Suprapubic skin (tissue), 4 donors: Measurements from ENCODE around the gene TMC7. TPM values are rescaled to one million over a fixed set of nuclear protein-coding genes. Genes with fewer than 3 reads are reported as not detected.

Source experiments
- DNase-seq, 2 donors: peaks; one replicate each; pipeline ENCODE4 v3.0.0-alpha.2; 2019; ENCODE audit warnings: low spot score in 2 of 2
- H3K27ac ChIP-seq: fragments of 200-600 bp; sonication (generic); one replicate; pipeline ENCODE4 v1.5.1; 2019
- H3K27me3 ChIP-seq: fragments of 200-600 bp; sonication (generic); one replicate; pipeline ENCODE4 v1.5.1; 2019
- H3K36me3 ChIP-seq: fragments of 200-600 bp; sonication (generic); one replicate; pipeline ENCODE4 v1.5.1; 2019
- H3K4me1 ChIP-seq: fragments of 200-600 bp; sonication (generic); one replicate; pipeline ENCODE4 v1.5.1; 2019
- H3K4me3 ChIP-seq: fragments of 200-600 bp; sonication (generic); one replicate; pipeline ENCODE4 v1.5.1; 2019; ENCODE audit warnings: mild to moderate bottlenecking
- H3K9me3 ChIP-seq: fragments of 200-600 bp; sonication (generic); one replicate; pipeline ENCODE4 v1.5.1; 2019
- EP300 ChIP-seq: sonication (generic); formaldehyde crosslinking; IDR thresholded peaks from one replicate; pipeline ENCODE4 v1.6.1; 2017; ENCODE audit warnings: antibody characterized with exemption
- POLR2A ChIP-seq, 2 donors: fragments of 450-650 bp; IDR thresholded peaks; one replicate each; pipeline ENCODE4 v1.6.1; 2017; ENCODE audit warnings: antibody characterized with exemption in 2 of 2, mild to moderate bottlenecking in 2 of 2, moderate library complexity in 2 of 2
- POLR2AphosphoS5 ChIP-seq, 3 donors: sonication (generic); formaldehyde crosslinking; IDR thresholded peaks; one replicate each; pipeline ENCODE4 v1.6.1; 2017; ENCODE audit warnings: antibody characterized with exemption in 3 of 3
- WGBS: methylation state at CpG from one replicate; pipeline ENCODE4 v1.1.5; 2018; 5-methylcytosine and 5-hydroxymethylcytosine counted together
- total RNA-seq, 4 donors: library from RNA; depleted of rRNA; stranded (reverse); fragments of >200 nt; gene quantifications; one replicate each; pipeline ENCODE4 v1.1.0, GENCODE V29; 2016
- TF ChIP-seq, protein P1 (sequence below), 2 donors: fragments of 200-600 bp in 1 of 2; fragments of 450-650 bp in 1 of 2; sonication (generic) in 1 of 2; IDR thresholded peaks; one replicate each; pipeline ENCODE4 v1.5.1; 2016 to 2019; ENCODE audit warnings: antibody characterized with exemption in 2 of 2, mild to moderate bottlenecking in 1 of 2, moderate library complexity in 1 of 2

The TMC7 gene
- total RNA-seq, 4 donors from 2014 or later: 0.52 to 2.7 (median 1.6) TPM

DNA sequence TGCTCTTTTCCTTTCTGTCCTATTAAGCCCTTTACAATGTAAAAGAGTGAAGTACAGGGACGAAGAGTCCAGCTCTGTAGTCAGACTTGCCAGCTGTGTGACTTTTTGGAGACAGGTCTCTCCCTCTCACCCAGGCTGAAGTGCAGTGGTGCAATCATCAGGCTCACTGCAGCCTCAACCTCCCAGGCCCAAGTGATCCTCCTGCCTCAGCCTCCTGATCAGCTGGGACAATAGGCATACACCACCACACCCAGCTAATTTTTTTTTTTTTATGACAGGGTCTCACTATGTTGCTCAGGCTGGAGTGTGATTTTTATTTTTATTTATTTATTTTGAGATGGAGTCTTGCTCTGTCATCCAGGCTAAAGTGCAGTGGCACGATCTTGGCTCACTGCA is 122.9 kb downstream of the TMC7 start:
- Histone ChIP-seq H3K4me1 (peaks cover 5% of the 10 kb centered on the region), H3K36me3 (no peaks in the 10 kb centered on the region), H3K27ac (no peak overlapping the region), H3K27me3 (no peaks in the 10 kb centered on the region), H3K9me3 (no peaks in the 10 kb centered on the region), H3K4me3 (no peak overlapping the region)
- 96% methylated on average over 2 of the region's 2 CpGs for WGBS
- TF ChIP-seq EP300: no peak
- TF ChIP-seq, protein P1, sequence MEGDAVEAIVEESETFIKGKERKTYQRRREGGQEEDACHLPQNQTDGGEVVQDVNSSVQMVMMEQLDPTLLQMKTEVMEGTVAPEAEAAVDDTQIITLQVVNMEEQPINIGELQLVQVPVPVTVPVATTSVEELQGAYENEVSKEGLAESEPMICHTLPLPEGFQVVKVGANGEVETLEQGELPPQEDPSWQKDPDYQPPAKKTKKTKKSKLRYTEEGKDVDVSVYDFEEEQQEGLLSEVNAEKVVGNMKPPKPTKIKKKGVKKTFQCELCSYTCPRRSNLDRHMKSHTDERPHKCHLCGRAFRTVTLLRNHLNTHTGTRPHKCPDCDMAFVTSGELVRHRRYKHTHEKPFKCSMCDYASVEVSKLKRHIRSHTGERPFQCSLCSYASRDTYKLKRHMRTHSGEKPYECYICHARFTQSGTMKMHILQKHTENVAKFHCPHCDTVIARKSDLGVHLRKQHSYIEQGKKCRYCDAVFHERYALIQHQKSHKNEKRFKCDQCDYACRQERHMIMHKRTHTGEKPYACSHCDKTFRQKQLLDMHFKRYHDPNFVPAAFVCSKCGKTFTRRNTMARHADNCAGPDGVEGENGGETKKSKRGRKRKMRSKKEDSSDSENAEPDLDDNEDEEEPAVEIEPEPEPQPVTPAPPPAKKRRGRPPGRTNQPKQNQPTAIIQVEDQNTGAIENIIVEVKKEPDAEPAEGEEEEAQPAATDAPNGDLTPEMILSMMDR (IDR thresholded peaks at IDR 0.05): no peak
- no peak for TF ChIP-seq POLR2AphosphoS5 (IDR thresholded peaks at IDR 0.05)
- no peak for TF ChIP-seq POLR2A (IDR thresholded peaks at IDR 0.05)
- DNase-seq: no peak

DNA sequence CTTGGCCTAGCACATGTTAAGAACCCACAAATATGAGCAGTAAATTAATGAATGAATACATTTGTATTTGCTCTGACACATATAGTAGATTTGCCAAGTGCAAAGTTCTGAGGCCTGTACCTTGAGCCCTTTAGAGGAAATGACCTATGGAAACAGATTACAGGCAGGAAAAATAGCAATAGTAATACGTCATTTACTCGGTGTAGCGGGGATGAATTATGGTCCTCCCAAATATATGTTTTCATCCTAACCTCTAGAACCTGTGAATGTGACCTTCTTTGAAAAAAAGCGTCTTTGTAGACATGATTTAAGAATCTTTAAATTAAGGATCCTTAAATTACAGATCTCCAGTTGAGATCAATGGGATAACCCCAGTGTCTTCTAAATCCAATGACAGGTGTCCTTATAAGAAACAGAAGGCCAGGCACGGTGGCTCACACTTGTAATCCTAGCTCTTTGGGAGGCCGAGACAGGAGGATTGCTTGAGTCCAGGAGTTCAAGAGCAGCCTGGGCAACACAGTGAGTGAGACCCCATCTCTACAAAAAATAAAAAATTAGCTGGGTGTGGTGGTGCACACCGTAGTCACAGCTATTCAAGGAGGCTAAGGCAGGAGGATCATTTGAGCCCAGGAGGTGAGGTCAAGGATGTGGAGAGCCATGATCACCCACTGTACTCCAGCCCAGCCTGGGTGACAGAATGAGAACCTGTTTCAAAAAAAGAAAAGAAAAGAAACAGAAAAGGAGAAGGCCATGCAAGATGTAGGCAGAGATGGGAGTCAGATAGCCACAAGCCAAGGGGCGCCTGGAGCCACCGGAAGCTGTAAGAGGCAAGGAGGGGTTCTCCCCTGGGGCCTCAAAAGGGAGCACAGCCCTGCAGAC is 124.9 kb downstream of the TMC7 start:
- 93% methylated on average over 9 of the region's 9 CpGs for WGBS
- H3K27ac ChIP-seq: no peak overlapping the region
- peaks cover 12% of the 10 kb centered on the region for H3K4me1 ChIP-seq
- TF ChIP-seq EP300 (no peak), POLR2AphosphoS5 (IDR thresholded peaks at IDR 0.05) (no peak), POLR2A (IDR thresholded peaks at IDR 0.05) (no peak)
- TF ChIP-seq, protein P1 (IDR thresholded peaks at IDR 0.05): no peak
- H3K4me3 ChIP-seq: no peak overlapping the region
- H3K36me3 ChIP-seq: no peaks in the 10 kb centered on the region
- no peaks in the 10 kb centered on the region for H3K27me3 ChIP-seq
- no peak for DNase-seq
- H3K9me3 ChIP-seq: no peaks in the 10 kb centered on the region

DNA sequence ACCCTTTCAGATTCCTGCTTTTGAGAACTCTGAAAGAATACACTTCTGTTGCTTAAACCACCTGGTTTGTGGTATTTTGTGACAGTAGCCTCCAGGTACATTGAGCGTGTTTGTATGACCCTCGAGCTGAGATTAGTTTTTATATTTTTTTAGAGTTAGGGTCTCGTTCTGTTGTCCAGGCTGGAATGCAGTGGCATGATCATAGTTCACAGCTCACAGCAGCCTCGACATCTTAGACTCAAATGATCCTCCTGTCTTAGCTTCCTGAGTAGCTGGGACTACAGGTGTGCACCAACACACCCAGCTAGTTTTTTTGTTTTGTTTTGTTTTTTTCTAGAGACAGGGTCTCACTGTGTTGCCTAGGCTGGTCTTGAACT is 125.5 kb downstream of the TMC7 start:
- no peak overlapping the region for H3K4me3 ChIP-seq
- H3K9me3 ChIP-seq: no peaks in the 10 kb centered on the region
- WGBS: 91% methylated on average over 4 of the region's 4 CpGs
- no peak overlapping the region for H3K27ac ChIP-seq
- H3K4me1 ChIP-seq: peaks cover 13% of the 10 kb centered on the region
- TF ChIP-seq EP300 (no peak), POLR2A (IDR thresholded peaks at IDR 0.05) (no peak), POLR2AphosphoS5 (IDR thresholded peaks at IDR 0.05) (no peak)
- TF ChIP-seq, protein P1 (IDR thresholded peaks at IDR 0.05): no peak
- no peak for DNase-seq
- no peaks in the 10 kb centered on the region for H3K36me3 ChIP-seq
- no peaks in the 10 kb centered on the region for H3K27me3 ChIP-seq

DNA sequence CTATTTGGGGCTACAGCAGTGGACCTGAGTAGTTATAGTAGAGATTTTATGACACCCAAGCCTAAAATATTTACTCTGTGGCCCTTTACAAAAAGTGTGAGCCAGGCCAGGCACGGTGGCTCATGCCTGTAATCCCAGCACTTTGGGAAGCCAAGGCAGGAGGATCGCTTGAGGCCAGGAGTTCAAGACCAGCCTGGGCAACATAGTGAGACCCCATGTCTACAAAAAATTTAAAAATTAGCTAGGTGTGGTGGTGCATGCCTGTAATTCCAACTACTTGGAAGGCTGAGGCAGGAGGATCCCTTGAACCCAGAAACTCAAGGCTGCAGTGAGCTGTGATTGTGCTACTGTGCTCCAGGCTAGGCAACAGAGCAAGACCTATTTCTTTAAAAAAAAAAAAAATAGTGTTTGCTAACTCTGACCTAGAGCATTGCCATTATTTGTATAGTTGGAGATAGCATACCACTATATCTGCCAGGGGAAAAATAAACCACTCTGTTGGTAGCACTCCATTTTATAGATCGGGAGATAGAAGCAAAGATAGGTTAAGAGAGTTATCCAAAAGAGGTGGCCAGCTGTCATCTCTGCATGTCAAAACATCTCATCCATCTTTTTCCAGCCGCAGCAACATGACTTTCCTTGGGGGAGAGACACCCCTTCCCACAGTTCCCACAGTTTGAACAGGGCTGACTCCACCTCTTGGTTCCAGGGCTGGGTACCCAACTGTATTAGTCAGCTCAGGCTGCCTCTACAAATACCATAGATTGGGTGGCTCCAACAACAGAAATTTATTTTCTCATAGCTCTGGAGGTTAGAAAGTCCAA is 127.0 kb downstream of the TMC7 start:
- Histone ChIP-seq H3K9me3 (no peaks in the 10 kb centered on the region), H3K4me1 (peaks cover 28% of the 10 kb centered on the region), H3K4me3 (no peak overlapping the region), H3K36me3 (no peaks in the 10 kb centered on the region), H3K27me3 (no peaks in the 10 kb centered on the region), H3K27ac (no peak overlapping the region)
- DNase-seq: no peak
- 71% methylated on average over 4 of the region's 4 CpGs for WGBS
- TF ChIP-seq POLR2AphosphoS5 (IDR thresholded peaks at IDR 0.05) (no peak), POLR2A (IDR thresholded peaks at IDR 0.05) (no peak), EP300 (no peak)
- TF ChIP-seq, protein P1 (IDR thresholded peaks at IDR 0.05): no peak

DNA sequence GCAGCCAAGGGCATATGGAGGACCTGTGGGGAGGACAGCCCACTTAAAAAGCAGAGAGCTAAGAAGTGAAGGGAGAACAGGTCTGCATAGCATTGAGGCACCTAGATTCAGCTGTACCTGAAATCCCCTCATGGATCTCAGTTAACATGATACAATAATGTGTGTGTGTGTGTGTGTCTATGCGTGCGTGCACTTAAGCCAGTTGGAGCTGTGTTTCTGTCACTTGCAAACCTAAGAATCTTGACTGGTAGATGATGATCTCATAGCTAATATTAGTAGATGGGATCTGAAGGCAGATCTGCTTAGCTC is 128.3 kb downstream of the TMC7 start:
- no peak overlapping the region for H3K4me3 ChIP-seq
- no peaks in the 10 kb centered on the region for H3K36me3 ChIP-seq
- no peaks in the 10 kb centered on the region for H3K9me3 ChIP-seq
- no peak overlapping the region for H3K27ac ChIP-seq
- WGBS: 77% methylated on average over 2 of the region's 2 CpGs
- DNase-seq: no peak
- no peaks in the 10 kb centered on the region for H3K27me3 ChIP-seq
- H3K4me1 ChIP-seq: peaks cover 41% of the 10 kb centered on the region
- no peak for TF ChIP-seq POLR2A (IDR thresholded peaks at IDR 0.05)
- no peak for TF ChIP-seq POLR2AphosphoS5 (IDR thresholded peaks at IDR 0.05)
- TF ChIP-seq, protein P1 (IDR thresholded peaks at IDR 0.05): no peak
